Right ventricle myocardium inferior (tissue), 1 donor: ENCODE results near the gene CPT1A. TPM values are rescaled to one million over a fixed set of nuclear protein-coding genes. Genes with fewer than 3 reads are reported as not detected.

Experiments
- ATAC-seq: fragments of 200-7000 bp; cut with Tn5 transposase; one replicate; pipeline ENCODE4 v1.9.1; 2020; ENCODE audit warnings: mild to moderate bottlenecking, moderate library complexity
- DNase-seq: peaks from one replicate; pipeline ENCODE4 v3.0.0; 2021; ENCODE audit errors: missing footprints
- intact Hi-C: fragments of 100-400 bp; cut with DNase I; formaldehyde crosslinking; loops from one replicate; pipeline ENCODE4 v1.11.0; 2022
- total RNA-seq: library from RNA; stranded (reverse); fragmentation: NEBNext Ultra II Directional; extraction: Animal tissue kit (Norgen Biotek cat#: 25700); gene quantifications from one replicate; pipeline ENCODE4 v1.2.1, GENCODE V29; 2021
- donor health status: DM: no; HTN: yes; CAD: no; lungs with severe emphysema.

CPT1A gene
- total RNA-seq, 1 donor from 2014 or later, result 83.3 TPM

GRCh38 chr11:68749229-68750123 lies 92.2 kb downstream of the CPT1A start:
- intact Hi-C loops, result no loop called here
- no peak for ATAC-seq
- DNase-seq, result no peak

DNA sequence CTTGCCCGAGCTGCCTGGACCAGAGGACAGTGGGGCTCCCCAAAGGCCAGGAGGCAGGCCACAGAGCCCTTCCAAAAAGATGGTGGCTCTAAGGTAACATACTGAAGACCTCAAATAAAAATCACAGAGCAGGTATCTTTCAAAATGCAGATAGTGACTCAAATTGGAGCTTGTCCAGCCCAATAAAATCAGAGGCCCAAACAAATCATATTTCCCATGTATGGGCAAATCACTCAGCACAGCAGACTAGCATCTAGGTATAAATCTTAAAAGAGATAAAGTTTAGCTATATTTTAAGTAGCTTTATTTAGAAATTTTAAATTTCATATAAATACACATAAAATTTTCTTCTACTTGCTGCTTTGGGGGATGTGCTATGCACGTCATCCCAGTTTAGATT lies 93.7 kb downstream of the CPT1A start:
- ATAC-seq (no peak), DNase-seq (no peak)
- intact Hi-C loops, result no loop called here

DNA sequence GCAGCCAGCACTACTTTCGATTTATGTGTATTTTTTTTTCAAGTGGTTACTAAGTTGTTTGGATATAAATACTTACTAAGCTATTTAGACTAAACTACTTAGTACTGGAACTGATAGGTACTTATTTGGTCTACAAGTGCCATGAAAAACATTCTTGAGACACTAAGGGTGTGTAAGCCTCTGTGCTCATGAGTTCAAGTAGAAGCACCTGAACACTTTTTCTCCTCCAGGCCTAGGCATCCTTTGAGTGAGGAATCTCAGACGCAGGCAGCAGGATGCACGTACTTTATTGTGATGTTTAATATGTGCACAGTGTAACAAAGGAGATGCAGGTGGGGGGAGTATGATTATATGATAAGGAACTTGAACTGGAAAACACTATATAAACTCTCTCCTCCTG lies 98.2 kb downstream of the CPT1A start:
- intact Hi-C loops, result no loop called here
- DNase-seq (no peak), ATAC-seq (no peak)

GRCh38 chr11:68741463-68741862 lies 100.3 kb downstream of the CPT1A start:
- DNase-seq, result no peak
- intact Hi-C loops, result no loop called here
- ATAC-seq, result no peak

- intact Hi-C loops, result no loop called here
- ATAC-seq (no peak), DNase-seq (no peak)
Measured at GRCh38 chr11:68735646-68736045, 106.1 kb downstream of the CPT1A start.

DNA sequence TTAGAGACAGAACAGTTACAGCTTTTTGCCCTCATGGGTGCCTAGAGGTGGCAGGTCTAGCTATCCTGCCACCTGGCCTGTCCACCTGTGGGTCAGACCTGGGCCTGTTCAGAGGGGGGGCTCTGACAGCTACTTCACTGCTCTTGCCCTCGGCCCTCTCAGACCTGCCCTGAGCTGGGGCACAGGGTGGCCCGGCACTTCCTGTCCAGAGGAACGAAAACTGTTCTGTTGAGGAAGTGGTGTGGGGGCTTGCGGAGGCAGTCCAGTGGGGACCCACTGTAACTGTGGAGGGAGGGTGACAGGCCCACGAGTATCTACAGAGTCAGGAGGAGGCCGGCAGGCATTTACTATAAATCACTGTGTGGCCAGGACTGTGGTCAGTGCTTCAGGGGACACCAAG lies 106.6 kb downstream of the CPT1A start:
- intact Hi-C loops, result no loop called here
- ATAC-seq (no peak), DNase-seq (no peak)

GRCh38 chr11:68734111-68734510 lies 107.6 kb downstream of the CPT1A start:
- ATAC-seq, result no peak
- intact Hi-C loops, result no loop called here
- DNase-seq, result no peak

GRCh38 chr11:68727783-68728182 lies 113.9 kb downstream of the CPT1A start:
- no peak for ATAC-seq
- no peak for DNase-seq
- intact Hi-C loops, result no loop called here

- DNase-seq (no peak), ATAC-seq (no peak)
- intact Hi-C loops, result no loop called here
Measured at GRCh38 chr11:68724293-68724692, 117.4 kb downstream of the CPT1A start.

DNA sequence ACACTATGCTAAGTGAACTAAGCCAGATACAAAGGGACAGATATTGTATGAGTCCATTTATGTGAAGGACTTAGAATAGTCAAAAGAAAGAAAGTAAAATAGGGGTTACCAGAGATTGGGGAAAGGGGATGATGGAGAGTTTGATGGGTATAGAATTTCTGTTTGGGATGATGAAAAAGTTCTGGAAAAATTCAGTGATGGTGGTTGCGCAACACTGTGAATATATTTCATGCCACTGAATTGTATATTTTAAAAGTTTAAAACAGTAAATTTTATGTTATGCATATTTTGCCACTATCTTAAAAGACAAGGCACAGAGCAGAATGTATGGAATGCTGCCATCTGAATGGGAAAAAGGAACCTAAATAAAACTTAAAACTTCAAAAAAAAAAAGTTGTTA lies 119.6 kb downstream of the CPT1A start:
- DNase-seq (no peak), ATAC-seq (no peak)
- intact Hi-C loops, result no loop called here

GRCh38 chr11:68721075-68721474 lies 120.6 kb downstream of the CPT1A start:
- ATAC-seq (no peak), DNase-seq (no peak)
- intact Hi-C loops, result no loop called here

GRCh38 chr11:68715456-68716122 lies 126.1 kb downstream of the CPT1A start:
- intact Hi-C loops, result no loop called here
- ATAC-seq (no peak), DNase-seq (no peak)

GRCh38 chr11:68714060-68714856 lies 127.5 kb downstream of the CPT1A start:
- DNase-seq (peak; percentile 64), ATAC-seq (no peak)
- intact Hi-C loops, result no loop called here

DNA sequence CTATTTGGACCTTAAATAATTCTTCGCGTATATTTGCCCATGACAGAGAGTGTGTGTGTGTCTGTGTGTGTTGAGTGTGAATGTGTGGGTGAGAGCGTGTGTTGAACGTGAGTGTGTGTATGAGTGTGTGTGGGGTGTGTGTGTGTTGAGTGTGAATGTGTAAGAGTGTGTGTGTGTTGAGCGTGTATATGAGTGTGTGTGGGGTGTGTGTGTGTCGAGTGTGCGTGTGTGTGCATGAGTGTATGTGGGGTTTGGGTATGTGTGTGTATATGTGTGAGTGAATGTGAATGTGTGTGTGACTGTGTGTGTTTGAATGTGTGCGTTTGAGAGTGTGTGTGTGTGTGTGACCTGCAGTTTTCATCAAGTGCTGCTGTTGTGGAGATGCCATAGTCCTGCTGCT lies 130.6 kb downstream of the CPT1A start:
- no peak for ATAC-seq
- intact Hi-C loops, result no loop called here
- no peak for DNase-seq

- intact Hi-C loops, result no loop called here
- DNase-seq (no peak), ATAC-seq (no peak)
Measured at GRCh38 chr11:68710409-68710808, 131.3 kb downstream of the CPT1A start.

DNA sequence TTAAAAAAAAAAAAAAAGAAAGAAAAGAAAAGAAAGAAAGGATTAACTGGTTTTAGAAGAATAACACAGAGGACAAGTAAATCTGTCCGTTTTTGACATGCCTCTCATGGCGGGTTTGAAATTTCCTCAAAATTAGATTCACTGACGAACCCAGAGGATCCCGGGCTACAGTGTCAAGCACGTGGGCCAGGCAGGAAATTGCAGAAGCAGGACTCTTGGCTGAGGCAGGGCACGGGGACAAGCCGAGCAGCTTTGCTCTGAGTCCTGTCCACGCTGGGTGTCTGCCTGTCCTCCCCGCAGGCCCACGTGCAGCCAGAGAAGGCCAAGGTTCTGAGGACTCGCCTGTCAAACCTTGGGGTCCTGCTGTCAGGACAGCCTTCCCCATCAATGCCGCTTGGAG lies 132.7 kb downstream of the CPT1A start:
- intact Hi-C loops, result no loop called here
- DNase-seq (no peak), ATAC-seq (no peak)

DNA sequence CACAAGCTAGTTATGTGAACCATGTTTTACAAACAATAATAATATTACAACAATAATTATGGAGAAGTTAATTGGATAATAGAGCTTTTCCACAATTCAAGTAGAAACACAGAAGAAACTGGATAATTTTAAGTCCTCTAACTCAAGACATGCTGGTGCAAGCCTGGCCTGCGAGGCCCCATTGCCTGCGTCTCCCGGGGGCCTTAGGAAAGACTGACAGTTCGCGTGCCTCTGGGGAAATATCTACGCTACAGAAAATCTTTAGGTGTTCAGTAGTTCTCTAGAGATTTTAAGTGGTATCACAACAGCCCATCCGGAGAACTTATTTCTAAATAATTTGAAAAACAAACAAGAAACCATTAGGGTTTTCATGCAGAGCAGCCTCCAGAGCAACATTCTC lies 134.2 kb downstream of the CPT1A start:
- ATAC-seq (no peak), DNase-seq (no peak)
- intact Hi-C loops, result no loop called here

DNA sequence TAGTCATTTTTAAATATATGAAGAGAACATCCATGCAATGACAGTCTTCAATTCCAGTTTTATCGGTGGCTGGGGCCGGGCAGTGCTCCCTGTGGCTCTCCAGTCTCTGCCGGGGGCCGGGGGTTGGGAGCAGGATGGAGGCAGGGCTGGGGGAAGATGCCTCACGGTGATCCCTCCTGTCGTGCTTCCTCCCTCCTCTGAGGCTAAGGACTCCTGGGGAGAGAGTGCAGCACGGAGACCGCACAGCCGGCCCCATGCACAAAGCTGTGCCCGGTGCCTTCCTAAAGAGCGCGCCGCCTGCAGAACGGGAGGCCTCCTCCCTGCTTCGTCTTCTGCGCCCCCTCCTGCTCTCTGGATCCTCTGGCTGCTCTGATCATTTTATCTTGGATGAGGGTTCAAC lies 136.8 kb downstream of the CPT1A start:
- no peak for DNase-seq
- intact Hi-C loops, result no loop called here
- no peak for ATAC-seq
